Measurements from ENCODE around the gene TPRN.

DNA sequence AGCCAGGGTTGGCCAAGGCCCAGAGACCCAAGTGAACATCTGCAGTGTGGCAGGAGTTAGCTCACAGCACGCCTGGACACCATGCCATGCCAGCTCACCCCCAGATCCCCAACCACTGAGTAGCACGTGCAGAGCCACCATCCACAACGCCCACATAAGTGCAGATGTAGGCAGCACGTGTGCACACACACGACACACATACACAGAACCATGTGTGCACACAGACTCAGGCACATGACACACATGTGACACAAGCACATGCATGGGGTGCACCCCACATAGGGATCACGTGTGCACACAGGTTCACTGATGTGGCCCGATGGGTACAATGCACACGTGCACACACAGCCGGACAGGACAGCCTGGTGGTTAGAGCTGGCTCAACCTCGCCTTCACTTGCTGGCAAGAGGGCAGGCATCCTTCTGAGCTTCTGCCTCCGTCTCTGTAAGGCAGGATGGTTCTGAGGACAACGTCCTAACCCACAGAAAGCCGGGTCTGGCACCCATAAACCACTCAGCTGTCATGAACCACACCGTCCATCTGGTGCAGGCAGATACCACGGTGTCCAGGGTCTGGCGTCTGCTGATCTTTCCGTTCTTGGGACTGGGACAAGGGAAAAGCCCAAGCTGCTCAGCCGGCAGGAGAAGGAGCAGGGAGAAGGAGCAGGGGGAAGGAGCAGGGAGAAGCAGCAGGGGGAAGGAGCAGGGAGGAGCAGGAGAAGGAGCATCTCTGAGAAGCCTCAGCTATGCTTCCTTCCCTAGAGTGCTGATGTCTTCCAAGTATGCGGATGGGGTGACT, 42.7 kb downstream of the TPRN start:
- TF ChIP-seq POLR2AphosphoS5 (IDR thresholded peaks at IDR 0.05; ENCODE audit: low read depth, low read length), result no peak
- TF ChIP-seq POLR2A (IDR thresholded peaks at IDR 0.05; ENCODE audit: low read depth, low read length), result no peak
- no peak for TF ChIP-seq TAF1 (IDR thresholded peaks at IDR 0.05; ENCODE audit: low read depth, low read length)
- no peak for TF ChIP-seq SPI1 (IDR thresholded peaks at IDR 0.05; ENCODE audit: low read depth, low read length)
- TF ChIP-seq POU2F2 (IDR thresholded peaks at IDR 0.05; ENCODE audit: low read depth, low read length), result no peak

All from GM12891 (cell line).